CD4-positive, alpha-beta T cell treated with Interferon alpha-2 for 1 hour (primary cell): ENCODE data around the gene HSCB.
"Not testable (repeated sequence)": the region's sequence is repeated elsewhere in the genome, so short reads cannot be mapped to it uniquely, and the experiment has no call there.

Experiments used
- DNase-seq, 2 donors: peaks; one replicate each; pipeline ENCODE4 v3.0.0-alpha.2; 2020 to 2022

Gene HSCB

DNA sequence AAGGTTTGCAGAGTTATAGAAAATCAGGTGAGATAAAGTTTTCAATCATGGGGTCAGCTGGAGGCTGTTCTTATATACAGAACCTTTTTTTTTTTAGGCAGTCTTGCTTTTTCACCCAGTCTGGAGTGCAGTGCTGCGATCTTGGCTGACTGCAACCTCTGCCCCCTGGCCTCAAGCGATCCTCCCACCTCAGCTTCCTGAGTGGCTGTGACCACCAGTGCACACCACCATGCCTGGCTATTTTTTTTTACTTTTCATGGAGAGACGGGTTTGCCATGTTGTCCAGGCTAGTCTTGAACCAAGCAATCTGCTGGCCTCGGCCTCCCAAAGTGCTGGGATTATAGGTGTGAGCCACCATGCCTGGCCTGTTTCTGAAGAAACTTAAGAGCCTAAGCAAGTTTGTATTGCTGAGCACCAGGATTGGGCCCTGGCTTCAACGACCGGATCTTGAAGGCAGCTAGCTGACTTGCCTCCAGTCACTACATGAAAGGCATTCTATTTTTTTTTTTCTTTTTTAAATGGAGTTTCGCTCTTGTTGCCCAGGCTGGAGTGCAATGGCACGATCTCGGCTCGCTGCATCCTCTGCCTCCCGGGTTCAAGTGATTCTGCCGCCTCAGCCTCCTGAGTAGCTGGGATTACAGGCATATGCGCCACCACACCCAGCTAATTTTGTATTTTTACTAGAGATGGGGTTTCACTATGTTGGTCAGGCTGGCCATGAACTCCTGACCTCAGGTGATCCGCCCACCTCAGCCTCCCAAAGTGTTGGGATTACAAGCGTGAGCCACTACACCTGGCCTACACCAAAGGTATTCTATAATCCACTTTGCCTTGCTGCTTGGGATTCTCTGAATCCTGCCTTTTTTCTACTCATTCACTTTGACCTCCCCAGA is 50.9 kb downstream of the HSCB start:
- DNase-seq: no peak

DNA sequence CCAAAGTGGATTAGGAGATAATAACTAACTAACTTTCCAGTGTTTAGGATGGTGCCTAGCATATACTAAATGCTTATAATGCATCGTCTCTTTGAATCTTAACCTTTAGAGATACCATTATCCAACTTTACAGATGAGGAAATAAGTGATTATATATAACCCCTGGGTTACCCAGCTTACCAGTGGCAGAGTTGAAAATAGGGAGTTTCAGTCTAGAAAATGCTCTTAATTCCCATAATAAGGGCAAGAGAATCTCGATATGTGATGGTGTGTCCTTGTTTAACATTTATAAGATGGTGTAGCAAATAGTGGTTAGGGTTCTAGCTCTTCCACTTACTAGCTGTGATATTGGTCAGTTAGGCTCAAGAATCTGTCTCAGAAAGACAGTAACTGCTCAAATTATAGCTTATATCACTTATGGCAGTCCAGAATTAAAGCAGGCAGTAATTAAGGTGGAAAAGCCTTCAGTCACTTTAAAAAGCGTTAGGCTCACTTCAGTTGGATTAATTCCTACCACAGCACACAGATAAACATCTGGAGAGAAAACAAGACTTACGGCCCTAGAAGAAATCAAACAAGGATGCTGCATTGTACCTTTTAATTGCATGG is 52.2 kb downstream of the HSCB start:
- no peak for DNase-seq

DNA sequence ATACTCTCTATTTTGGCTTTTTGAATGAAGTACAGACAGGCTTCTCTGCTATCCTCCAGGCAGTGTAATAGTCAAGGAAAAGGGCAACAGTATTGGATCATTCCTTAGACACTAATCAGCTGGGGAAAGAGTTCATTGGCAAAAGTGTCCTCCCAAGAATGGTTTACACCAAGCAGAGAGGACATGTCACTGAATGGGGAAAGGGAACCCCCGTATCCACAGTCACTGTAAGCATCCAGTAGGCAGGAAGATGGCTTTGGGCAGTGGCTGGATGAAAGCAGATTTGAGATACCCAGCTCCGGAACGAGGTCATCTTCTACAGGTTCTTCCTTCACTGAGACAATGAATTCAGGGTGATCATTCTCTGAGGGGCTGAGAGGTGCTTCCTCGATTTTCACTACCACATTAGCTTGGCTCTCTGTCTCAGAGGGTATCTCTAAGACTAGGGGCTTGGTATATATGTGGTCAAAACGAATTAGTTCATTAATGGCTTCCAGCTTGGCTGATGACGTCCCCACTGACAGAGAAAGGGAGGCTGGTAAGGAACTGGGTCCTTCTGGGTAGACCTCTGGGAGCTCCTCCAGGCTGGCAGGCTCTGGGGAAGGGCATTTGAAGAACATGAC is 53.3 kb downstream of the HSCB start:
- no peak for DNase-seq

DNA sequence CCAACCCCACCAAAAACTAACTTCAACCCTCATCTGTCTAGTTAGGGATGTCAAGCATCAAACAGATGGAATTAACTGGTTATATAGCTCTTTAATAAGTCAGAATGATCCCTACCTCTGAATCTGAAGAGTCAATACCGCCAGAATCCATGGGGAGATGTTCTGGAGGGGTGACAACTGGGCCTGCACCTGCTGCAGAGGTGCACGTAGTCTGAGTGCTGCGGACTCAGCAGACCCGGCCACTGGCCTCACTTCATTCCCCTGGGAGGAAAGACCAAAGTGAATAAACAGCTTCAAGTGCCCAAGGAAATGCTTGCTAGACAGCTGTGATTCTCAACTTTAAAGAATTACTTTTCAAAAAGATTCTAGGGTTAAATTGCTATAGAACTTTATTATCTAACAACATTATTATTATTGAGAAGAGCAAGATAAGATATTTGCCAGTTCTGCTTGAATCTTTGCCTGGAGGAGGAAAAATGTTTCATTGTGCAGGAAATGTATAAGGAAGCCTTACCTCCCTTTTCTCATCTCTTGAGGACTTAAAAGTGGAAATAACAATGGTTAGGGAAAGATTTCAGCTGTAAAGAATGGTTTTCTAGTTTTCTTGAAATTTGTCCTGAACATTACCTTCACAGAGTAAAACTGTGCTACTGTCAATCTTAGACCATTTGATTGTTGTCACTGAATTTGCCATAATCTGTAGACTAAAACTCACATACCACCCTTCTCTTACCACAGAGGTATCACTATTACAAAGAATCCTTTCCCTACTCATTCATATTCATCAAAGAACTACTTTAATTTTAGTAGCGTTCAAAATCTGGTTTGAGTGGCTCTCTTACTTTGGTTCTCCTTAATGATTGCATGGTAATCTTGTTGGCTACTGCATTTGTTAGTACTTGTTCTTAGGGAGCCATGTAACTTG is 54.4 kb downstream of the HSCB start:
- no peak for DNase-seq

DNA sequence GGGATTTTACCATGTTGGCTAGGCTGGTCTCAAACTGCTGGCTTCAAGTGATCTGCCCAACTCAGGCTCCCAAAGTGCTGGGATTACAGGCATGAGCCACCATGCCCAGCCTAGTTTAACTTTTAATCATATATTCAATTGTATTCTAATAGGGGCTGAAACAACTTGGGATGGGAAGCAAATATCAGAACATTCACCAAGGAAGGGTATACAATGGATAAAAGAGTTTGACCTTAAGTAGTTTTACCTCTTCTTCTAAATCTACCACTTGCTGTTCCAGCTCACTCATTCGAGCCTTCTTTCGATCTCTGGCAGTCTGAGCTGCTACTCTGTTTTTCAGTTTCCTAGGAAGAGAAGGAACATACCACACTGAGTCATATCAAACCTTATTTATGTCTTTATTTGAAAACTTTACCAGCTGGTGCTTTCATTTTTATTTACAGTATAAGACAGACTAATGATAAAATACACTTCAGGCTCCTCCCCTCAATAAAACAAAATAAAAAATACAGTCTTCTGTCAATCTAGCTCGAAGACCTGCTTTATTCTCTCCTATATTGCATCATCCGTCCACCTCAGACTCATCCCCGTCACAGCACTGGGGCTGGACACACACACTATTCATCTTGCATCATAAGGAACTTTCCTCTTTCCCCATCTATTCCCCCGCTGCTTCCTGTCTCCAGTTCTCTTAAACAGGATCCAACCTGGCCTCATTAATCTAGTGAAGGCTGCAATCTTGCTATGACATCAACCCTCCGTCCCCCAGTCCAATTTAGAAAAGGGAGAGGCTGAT is 57.2 kb downstream of the HSCB start:
- DNase-seq: peak; percentile 43 to 66

DNA sequence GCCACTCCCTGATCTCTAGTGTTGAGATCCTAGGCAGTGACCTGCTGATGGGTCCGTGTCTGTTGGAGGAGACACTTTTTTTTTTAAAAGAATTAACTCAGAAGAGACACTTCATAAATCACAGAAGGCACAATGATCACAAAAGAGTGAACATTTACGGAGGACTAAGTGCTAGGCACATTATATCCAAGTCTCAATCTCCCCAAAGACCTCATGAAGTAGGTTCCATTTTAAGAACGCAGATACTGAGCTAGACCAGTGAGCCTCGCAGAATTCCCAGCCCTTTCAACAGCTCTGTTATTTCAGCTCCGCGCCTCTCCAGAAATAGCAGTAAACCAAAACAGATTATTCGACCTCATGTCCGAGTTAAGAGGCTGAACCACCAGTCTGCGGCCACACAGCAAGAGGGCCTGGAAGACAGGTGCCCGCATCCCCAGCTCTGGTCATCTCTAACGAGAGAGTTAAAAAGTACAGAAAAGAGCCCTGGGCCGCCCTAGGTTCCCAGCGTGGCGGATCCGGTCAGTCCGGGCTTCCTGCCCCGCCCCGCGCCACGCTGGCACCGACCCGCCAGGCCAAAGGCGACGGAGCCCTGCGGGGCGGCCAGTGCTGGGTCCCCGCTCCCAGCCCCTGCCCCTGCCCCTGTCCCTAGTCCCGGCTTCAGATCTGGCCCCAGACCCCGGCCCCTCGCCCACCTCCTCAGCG is 57.9 kb downstream of the HSCB start:
- DNase-seq: peak in 1 of 2 donors; percentile 36

DNA sequence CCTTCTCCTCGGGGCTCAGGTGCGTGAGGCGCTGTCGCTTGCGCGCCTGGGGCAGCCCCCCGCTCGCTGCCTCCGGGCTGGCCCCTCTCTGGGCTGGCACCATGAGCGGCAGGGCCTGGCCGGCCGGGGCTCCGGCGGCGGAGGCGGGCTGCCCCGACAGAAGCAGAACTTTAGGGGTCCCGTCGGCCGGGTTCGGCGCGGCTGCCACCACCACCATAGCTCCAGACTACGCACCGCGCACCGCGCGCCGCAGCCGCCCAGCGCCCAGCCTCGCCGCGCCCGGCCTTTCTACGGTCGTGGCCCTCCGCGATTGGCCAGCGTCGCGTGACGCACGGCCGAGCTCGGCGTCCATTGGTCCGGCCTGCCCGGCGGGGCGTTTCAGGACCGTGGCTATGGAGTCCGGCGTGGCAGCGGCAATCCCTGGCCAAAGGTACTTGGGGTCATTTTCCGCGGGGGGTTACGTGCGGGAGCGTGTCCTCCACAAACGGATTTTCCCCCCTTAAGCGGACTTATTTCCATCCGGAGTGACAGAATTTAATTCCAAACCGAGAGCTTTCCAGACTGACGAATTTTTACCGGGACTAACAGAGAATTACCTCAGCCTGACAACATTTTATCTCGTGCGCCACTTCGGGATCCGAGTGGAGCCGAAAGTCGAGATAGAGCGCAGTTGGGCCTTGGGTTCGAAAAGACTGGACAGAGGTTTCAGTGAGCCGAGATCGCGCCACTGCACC is 58.6 kb downstream of the HSCB start, which contains the start of gene XBP1:
Gene XBP1, minus strand, starts transcription at position 262 of the 734 bp plus-strand sequence.
- DNase-seq: peak; percentile 90 to 92

DNA sequence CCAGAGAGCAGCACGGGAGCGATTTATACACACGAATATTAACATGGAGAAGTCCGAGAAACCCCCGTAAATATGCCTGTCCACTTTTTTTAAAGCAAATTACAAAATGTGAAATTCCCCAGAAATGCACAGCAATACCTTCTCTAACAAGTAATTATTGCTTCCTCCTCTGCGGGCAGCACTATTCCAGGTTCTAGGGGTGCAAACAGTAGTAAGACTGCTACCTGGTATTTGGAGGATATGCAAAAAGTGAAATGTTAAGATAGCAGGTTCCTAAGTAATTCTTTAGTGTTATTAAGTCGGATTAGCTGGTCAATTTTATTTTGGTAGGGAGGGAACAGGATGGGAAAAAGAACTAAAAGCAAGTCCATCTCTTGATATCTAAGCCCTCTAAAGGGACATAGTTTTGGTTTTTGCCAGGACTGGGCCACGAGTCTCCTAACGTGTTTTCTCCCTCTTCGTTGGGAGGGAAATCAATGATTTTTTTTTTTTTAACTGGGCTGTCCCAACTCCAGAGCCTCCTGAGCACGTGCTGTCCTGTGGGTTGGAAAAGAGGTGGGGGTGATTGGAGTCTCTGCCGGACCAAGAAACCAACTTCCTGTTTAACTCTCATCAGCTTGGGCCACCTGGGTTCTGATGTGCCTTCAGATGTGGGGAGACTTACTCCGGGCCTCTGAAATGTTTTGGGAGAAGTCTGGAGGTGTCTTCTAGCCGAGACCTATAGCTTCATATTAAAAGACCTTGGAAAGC is 60.2 kb downstream of the HSCB start:
- no peak for DNase-seq

DNA sequence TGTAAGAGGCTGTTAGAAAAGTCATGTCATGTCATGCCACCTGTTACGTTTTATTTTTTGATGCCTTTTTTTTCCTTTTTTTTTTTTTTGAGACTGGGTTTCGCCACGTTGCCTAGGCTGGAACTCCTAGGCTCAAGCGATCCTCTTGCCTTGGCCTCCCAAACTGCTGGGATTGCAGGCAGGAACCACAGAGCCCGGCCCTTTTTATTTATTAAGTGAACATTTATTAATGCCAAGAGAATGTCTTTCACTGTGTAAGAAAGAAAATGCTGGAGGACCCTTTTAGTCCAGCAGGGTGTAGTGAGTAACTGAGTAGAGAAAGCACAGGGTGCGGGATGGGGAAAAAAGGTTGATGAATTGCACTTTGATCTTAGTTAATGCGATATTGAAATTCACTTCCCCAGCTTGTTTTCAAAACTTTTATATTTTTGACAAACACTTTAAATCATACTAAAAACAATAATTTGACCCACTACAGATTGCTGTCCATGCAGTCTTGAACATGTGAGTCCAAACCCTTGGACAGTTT is 60.8 kb downstream of the HSCB start:
- DNase-seq: no peak

DNA sequence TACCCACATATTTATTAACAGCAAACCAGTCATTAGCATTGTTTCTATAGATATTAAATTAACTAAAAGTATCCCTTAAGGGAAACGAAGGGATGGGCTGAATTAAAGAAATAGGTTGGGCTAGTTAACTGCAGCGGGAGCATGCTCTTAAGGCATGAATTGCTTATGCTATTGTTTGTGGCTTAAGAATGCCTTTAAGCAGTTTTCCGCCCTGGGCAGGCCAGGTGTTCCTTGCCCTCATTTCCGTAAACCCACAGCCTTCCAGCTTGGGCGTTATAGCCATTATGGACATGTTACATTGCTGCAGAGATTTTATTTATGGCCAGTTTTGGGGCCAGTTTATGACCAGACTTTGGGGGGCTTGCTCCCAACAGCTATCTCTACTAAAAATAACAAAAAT is 63.6 kb downstream of the HSCB start:
- not testable (repeated sequence) for DNase-seq
